ENCODE data around the gene RFX3. TPM values are rescaled to one million over a fixed set of nuclear protein-coding genes. Genes with fewer than 3 reads are reported as not detected.

The RFX3 gene
- total and polyA plus RNA-seq, 2 of the 13 experiments (the other 11 are each of a cell fraction or from before 2014, with no cell fraction given), result 2.7 to 5.3 TPM

DNA sequence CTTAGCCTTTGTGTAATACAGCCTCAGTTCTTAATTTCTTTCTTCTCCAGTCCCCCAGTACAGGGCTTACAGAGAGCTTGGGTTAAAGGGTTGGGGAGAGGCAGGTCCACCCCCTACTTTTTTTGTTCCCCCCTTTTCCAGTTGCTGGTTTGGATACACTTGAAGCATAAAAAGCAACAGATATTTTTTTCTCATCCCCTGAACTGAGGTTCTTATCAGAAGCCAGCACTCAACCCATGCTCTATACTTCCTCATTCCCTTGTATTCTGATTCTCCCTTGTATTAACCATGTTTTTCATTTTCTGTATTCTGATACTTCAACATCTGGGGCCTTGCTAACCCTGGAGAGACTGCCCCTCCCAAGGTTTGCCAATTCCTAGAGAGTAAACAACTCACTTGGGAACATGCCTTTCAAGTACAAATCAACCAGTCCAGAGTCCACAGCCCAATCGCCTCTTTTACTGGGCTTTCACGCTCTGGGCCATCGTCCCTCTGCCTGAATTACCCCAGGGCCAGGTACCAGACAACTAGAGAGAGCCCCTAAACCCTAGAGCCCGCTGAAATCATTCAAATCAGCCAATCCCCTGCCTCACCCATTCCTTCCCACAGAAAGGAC is 348.5 kb downstream of the RFX3 start (continued):
- no peak for TF ChIP-seq TRAFD1 (CRISPR knock-in tag; IDR thresholded peaks at IDR 0.05; ENCODE audit: borderline replicate concordance)
- TF ChIP-seq HOXA5 (CRISPR knock-in tag; IDR thresholded peaks at IDR 0.05), result no peak
- TF ChIP-seq KDM1A (CRISPR knock-in tag; IDR thresholded peaks at IDR 0.05), result peak; percentile 57; the same call in 1 of the 2 replicates
- TF ChIP-seq ADNP (CRISPR knock-in tag; IDR thresholded peaks at IDR 0.05), result no peak
- TF ChIP-seq FOXP1 (IDR thresholded peaks at IDR 0.05), result no peak
- peak; percentile 68 for TF ChIP-seq FOXP1 (CRISPR knock-in tag; IDR thresholded peaks at IDR 0.05)
- TF ChIP-seq RCOR2 (CRISPR knock-in tag; IDR thresholded peaks at IDR 0.05), result 0 out of 2 replicates have a peak, but pooled peaks have one; percentile 45
- TF ChIP-seq, protein P1, sequence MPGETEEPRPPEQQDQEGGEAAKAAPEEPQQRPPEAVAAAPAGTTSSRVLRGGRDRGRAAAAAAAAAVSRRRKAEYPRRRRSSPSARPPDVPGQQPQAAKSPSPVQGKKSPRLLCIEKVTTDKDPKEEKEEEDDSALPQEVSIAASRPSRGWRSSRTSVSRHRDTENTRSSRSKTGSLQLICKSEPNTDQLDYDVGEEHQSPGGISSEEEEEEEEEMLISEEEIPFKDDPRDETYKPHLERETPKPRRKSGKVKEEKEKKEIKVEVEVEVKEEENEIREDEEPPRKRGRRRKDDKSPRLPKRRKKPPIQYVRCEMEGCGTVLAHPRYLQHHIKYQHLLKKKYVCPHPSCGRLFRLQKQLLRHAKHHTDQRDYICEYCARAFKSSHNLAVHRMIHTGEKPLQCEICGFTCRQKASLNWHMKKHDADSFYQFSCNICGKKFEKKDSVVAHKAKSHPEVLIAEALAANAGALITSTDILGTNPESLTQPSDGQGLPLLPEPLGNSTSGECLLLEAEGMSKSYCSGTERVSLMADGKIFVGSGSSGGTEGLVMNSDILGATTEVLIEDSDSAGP (CRISPR knock-in tag; IDR thresholded peaks at IDR 0.05; ENCODE audit: borderline replicate concordance), result no peak
- TF ChIP-seq ZSCAN21 (CRISPR knock-in tag; IDR thresholded peaks at IDR 0.05; ENCODE audit: borderline replicate concordance), result no peak
- TF ChIP-seq NONO (IDR thresholded peaks at IDR 0.05), result no peak
- TF ChIP-seq NONO (CRISPR knock-in tag; conservative IDR thresholded peaks at IDR 0.05), result no peak
- TF ChIP-seq ZSCAN12 (CRISPR knock-in tag; IDR thresholded peaks at IDR 0.05), result no peak
- TF ChIP-seq BATF2 (CRISPR knock-in tag; IDR thresholded peaks at IDR 0.05), result no peak
- no peak for TF ChIP-seq SMAD9 (CRISPR knock-in tag; IDR thresholded peaks at IDR 0.05)
- TF ChIP-seq MYC (CRISPR knock-in tag; IDR thresholded peaks at IDR 0.05; ENCODE audit: borderline replicate concordance), result no peak
- TF ChIP-seq, protein P2, sequence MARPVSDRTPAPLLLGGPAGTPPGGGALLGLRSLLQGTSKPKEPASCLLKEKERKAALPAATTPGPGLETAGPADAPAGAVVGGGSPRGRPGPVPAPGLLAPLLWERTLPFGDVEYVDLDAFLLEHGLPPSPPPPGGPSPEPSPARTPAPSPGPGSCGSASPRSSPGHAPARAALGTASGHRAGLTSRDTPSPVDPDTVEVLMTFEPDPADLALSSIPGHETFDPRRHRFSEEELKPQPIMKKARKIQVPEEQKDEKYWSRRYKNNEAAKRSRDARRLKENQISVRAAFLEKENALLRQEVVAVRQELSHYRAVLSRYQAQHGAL (CRISPR knock-in tag; IDR thresholded peaks at IDR 0.05; ENCODE audit: not compliant biosample characterization), result no peak
- no peak for TF ChIP-seq FOSL1 (CRISPR knock-in tag; IDR thresholded peaks at IDR 0.05; ENCODE audit: borderline replicate concordance)
- TF ChIP-seq RXRA (CRISPR knock-in tag; IDR thresholded peaks at IDR 0.05), result peak; percentile 19; the same call in 1 of the 2 replicates
- TF ChIP-seq, protein P3, sequence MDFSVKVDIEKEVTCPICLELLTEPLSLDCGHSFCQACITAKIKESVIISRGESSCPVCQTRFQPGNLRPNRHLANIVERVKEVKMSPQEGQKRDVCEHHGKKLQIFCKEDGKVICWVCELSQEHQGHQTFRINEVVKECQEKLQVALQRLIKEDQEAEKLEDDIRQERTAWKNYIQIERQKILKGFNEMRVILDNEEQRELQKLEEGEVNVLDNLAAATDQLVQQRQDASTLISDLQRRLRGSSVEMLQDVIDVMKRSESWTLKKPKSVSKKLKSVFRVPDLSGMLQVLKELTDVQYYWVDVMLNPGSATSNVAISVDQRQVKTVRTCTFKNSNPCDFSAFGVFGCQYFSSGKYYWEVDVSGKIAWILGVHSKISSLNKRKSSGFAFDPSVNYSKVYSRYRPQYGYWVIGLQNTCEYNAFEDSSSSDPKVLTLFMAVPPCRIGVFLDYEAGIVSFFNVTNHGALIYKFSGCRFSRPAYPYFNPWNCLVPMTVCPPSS (IDR thresholded peaks at IDR 0.05), result no peak
- TF ChIP-seq ZNF672 (CRISPR knock-in tag; IDR thresholded peaks at IDR 0.05), result no peak
- TF ChIP-seq CC2D1A (CRISPR knock-in tag; IDR thresholded peaks at IDR 0.05), result no peak
- no peak for TF ChIP-seq JUN (CRISPR knock-in tag; IDR thresholded peaks at IDR 0.05)
- no peak for TF ChIP-seq TP53 (CRISPR knock-in tag; conservative IDR thresholded peaks at IDR 0.05)
- TF ChIP-seq, protein P4, sequence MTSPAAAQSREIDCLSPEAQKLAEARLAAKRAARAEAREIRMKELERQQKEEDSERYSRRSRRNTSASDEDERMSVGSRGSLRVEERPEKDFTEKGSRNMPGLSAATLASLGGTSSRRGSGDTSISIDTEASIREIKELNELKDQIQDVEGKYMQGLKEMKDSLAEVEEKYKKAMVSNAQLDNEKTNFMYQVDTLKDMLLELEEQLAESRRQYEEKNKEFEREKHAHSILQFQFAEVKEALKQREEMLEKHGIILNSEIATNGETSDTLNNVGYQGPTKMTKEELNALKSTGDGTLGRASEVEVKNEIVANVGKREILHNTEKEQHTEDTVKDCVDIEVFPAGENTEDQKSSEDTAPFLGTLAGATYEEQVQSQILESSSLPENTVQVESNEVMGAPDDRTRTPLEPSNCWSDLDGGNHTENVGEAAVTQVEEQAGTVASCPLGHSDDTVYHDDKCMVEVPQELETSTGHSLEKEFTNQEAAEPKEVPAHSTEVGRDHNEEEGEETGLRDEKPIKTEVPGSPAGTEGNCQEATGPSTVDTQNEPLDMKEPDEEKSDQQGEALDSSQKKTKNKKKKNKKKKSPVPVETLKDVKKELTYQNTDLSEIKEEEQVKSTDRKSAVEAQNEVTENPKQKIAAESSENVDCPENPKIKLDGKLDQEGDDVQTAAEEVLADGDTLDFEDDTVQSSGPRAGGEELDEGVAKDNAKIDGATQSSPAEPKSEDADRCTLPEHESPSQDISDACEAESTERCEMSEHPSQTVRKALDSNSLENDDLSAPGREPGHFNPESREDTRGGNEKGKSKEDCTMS (CRISPR knock-in tag; conservative IDR thresholded peaks at IDR 0.05), result no peak

All from HepG2 (cell line).